ENCODE results near the gene TNIK. TPM values are rescaled to one million over a fixed set of nuclear protein-coding genes. Genes with fewer than 3 reads are reported as not detected.
"Not testable (repeated sequence)": the region's sequence is repeated elsewhere in the genome, so short reads cannot be mapped to it uniquely, and the experiment has no call there.

The TNIK gene
- total RNA-seq, 2 donors from 2014 or later = 96.4 to 98.9 TPM

GRCh38 chr3:171315919-171316318 is 144.3 kb downstream of the TNIK start:
- Mint-ChIP-seq H3K27me3 (no peaks in the 10 kb centered on the region), H3K4me1 (peaks cover 38% of the 10 kb centered on the region), H3K27ac (no peak overlapping the region), H3K4me3 (no peak overlapping the region), H3K36me3 (ENCODE audit: low read depth) (no peaks in the 10 kb centered on the region)
- DNase-seq = no peak
- no peak for ATAC-seq
- H3K9me3 ChIP-seq (ENCODE audit: control insufficient read depth, low read length, poor library complexity, severe bottlenecking) = no peaks in the 10 kb centered on the region

DNA sequence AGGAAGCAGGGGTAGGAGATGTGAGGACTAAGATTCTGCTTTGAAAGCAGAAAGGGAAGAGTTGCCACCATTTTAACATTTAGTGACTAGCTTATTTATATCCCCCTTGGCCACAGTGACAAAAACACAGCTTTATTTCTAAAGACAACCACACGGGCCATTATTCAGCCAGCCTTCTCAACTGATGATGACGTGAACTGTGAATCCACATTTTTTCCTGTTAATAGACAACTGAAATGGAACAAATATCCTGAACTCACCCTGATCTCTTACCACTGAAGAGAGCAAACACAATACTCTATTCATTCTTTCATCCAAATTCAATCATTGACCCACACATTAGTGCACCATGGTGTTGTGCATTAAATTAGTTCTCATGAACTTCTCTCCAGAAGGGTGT is 145.1 kb downstream of the TNIK start:
- Mint-ChIP-seq H3K4me1 (peaks cover 41% of the 10 kb centered on the region), H3K27me3 (no peaks in the 10 kb centered on the region)
- no peak for ATAC-seq

DNA sequence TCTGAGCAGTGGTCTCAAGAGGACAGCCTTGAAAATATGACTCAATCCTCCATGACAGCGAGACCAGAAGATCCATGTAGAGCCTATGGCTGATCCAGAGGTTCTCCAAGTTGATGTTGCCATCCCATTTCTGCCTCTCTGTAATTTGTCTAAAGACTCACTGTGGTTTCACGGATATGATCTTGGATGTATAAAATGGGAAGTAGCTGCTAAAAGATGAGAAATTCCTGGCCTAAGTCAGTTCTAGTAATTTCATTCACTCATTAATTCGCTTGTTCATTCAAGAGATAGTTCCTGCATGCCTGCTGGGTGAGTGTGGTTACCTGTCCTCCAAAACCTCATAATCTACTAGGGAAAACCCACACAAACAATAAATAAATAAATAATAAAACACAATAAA is 145.9 kb downstream of the TNIK start:
- ATAC-seq (no peak), DNase-seq (no peak)
- H3K9me3 ChIP-seq (ENCODE audit: control insufficient read depth, low read length, poor library complexity, severe bottlenecking) = no peaks in the 10 kb centered on the region
- H3K27ac Mint-ChIP-seq = peak overlapping the region; percentile 60
- H3K4me1 Mint-ChIP-seq = peaks cover 45% of the 10 kb centered on the region
- no peak overlapping the region for H3K4me3 Mint-ChIP-seq
- no peaks in the 10 kb centered on the region for H3K27me3 Mint-ChIP-seq
- no peaks in the 10 kb centered on the region for H3K36me3 Mint-ChIP-seq (ENCODE audit: low read depth)

More for the DNA sequence above, 145.1 kb downstream of the TNIK start:
- no peaks in the 10 kb centered on the region for H3K9me3 ChIP-seq (ENCODE audit: control insufficient read depth, low read length, poor library complexity, severe bottlenecking)
- DNase-seq = no peak
- no peak overlapping the region for H3K27ac Mint-ChIP-seq
- H3K4me3 Mint-ChIP-seq = no peak overlapping the region
- H3K36me3 Mint-ChIP-seq (ENCODE audit: low read depth) = no peaks in the 10 kb centered on the region

DNA sequence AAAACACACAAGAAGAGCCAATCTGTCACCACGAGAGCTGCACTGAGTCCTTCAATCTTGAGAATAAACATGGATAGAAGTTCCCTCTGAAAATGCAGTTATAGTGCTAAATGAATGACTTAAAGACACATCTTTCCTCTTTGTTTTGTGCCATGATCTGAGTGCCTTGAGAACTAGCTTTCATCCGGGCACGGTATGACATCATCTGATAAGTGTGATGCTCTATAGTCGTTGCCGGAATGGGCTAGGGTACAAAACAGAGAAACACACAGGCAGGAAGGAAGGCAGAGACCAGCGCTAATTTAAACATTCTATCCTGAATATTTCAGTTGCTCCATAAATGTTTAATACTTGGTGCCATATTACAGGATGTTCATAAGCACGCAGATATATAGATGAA is 146.5 kb downstream of the TNIK start:
- Mint-ChIP-seq H3K36me3 (ENCODE audit: low read depth) (no peaks in the 10 kb centered on the region), H3K4me3 (no peak overlapping the region), H3K4me1 (peaks cover 45% of the 10 kb centered on the region), H3K27me3 (no peaks in the 10 kb centered on the region), H3K27ac (peak overlapping the region; percentile 60)
- ATAC-seq = no peak
- H3K9me3 ChIP-seq (ENCODE audit: control insufficient read depth, low read length, poor library complexity, severe bottlenecking) = no peaks in the 10 kb centered on the region
- DNase-seq = no peak

DNA sequence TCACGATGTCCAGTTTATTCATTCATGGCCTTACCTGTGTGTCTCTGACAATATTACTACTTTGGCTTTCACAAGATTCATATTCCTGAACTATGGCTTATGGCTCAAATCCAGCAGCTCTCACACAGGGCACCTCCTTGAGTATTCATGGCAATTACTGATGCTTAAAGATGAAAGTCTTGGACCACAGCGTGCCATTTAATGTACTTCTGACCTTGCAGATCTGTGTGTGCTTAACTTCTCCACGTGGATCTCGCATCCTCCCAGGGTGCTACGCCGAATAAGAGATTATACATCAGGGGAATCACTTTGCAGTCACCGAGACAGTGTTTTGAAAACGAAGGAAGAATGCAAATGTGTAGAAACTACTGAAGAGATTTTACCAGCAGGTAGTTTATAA is 147.5 kb downstream of the TNIK start:
- no peaks in the 10 kb centered on the region for H3K36me3 Mint-ChIP-seq (ENCODE audit: low read depth)
- H3K4me1 Mint-ChIP-seq = peaks cover 45% of the 10 kb centered on the region
- no peaks in the 10 kb centered on the region for H3K27me3 Mint-ChIP-seq
- no peak for ATAC-seq
- H3K27ac Mint-ChIP-seq = peak overlapping the region; percentile 60
- no peak for DNase-seq
- no peaks in the 10 kb centered on the region for H3K9me3 ChIP-seq (ENCODE audit: control insufficient read depth, low read length, poor library complexity, severe bottlenecking)
- no peak overlapping the region for H3K4me3 Mint-ChIP-seq

- no peak overlapping the region for H3K27ac Mint-ChIP-seq
- ATAC-seq = no peak
Measured at GRCh38 chr3:171311784-171312183, 148.4 kb downstream of the TNIK start.

DNA sequence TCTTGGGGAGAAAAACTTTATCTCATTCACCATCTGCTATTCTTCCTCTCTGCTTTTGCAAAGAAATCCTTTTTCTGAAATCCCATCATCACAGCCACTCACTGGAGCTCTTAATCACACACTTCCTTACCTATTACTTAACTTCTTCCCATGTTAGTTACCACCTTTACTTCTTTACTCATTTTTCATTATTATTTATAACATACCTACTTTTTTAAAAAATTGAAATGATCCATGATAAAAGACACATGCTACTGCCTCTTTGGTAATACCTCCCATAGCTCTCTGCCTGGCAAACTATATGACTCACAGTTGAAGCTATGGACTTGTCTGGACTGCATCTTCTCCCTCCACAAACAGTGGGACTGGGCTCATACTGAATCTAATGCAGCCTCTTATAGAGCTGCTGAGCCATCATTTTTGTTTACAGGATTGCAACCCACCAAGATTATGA is 150.3 kb downstream of the TNIK start:
- H3K27me3 Mint-ChIP-seq = no peaks in the 10 kb centered on the region
- H3K9me3 ChIP-seq (ENCODE audit: control insufficient read depth, low read length, poor library complexity, severe bottlenecking) = no peaks in the 10 kb centered on the region
- H3K27ac Mint-ChIP-seq = peak overlapping the region; percentile 74
- no peak for DNase-seq
- no peak overlapping the region for H3K4me3 Mint-ChIP-seq
- peaks cover 40% of the 10 kb centered on the region for H3K4me1 Mint-ChIP-seq
- no peak for ATAC-seq
- H3K36me3 Mint-ChIP-seq (ENCODE audit: low read depth) = no peaks in the 10 kb centered on the region

More at GRCh38 chr3:171311784-171312183, 148.4 kb downstream of the TNIK start:
- H3K36me3 Mint-ChIP-seq (ENCODE audit: low read depth) = no peaks in the 10 kb centered on the region
- H3K9me3 ChIP-seq (ENCODE audit: control insufficient read depth, low read length, poor library complexity, severe bottlenecking) = no peaks in the 10 kb centered on the region
- H3K4me1 Mint-ChIP-seq = peaks cover 42% of the 10 kb centered on the region
- H3K4me3 Mint-ChIP-seq = no peak overlapping the region
- H3K27me3 Mint-ChIP-seq = no peaks in the 10 kb centered on the region
- no peak for DNase-seq

- Mint-ChIP-seq H3K27ac (no peak overlapping the region), H3K27me3 (no peaks in the 10 kb centered on the region), H3K4me3 (no peak overlapping the region), H3K36me3 (ENCODE audit: low read depth) (no peaks in the 10 kb centered on the region), H3K4me1 (peaks cover 40% of the 10 kb centered on the region)
- H3K9me3 ChIP-seq (ENCODE audit: control insufficient read depth, low read length, poor library complexity, severe bottlenecking) = no peaks in the 10 kb centered on the region
- DNase-seq (no peak), ATAC-seq (no peak)
Measured at GRCh38 chr3:171307988-171308387, 152.2 kb downstream of the TNIK start.

DNA sequence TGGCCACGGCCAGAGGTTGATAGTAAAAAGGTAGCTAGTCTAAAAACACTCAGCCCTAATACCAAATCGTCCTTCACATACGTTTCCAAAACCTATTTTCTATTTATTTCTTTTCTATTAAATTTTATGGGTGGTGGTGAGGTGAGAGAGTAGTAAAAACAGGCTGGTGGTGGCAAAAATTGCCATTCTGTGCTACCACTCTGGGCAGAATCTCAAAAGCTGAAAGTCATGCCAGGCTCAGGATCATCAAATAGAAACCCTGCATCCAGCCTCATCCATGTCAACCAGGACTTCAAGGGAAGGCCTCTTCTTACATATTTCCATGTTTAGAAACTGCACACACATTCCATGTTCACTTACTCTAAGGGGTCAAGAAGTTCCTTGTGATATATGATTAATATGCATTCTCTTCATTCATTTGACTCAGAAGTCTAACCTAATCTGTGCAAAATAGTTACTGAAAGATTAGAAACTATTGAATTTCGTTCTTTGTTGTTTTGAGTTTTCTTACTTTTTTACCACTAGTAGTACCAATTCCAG is 153.1 kb downstream of the TNIK start:
- Mint-ChIP-seq H3K27me3 (no peaks in the 10 kb centered on the region), H3K27ac (no peak overlapping the region), H3K4me3 (no peak overlapping the region), H3K36me3 (ENCODE audit: low read depth) (no peaks in the 10 kb centered on the region), H3K4me1 (peaks cover 36% of the 10 kb centered on the region)
- DNase-seq = no peak
- H3K9me3 ChIP-seq (ENCODE audit: control insufficient read depth, low read length, poor library complexity, severe bottlenecking) = no peaks in the 10 kb centered on the region
- ATAC-seq = no peak

DNA sequence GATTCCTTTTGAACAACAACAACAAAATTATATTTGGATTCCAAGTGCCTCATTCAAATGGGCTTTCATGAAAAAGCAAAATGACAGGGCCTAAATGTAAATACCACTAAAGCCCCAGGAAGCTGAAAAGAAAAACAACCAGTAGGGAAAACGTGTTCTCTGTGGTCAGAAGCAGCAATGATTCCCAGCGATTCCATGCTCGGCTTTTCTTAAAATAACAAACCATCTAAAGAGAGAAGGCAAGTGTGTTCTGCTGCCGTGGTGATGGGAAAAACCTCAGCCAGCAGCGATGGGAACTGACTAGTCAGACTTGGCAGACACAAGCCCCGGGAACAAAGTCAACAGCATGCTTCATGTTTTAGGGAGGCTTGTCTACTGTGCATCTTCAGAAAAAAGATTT is 153.6 kb downstream of the TNIK start:
- DNase-seq (no peak), ATAC-seq (no peak)
- no peaks in the 10 kb centered on the region for H3K36me3 Mint-ChIP-seq (ENCODE audit: low read depth)
- no peak overlapping the region for H3K4me3 Mint-ChIP-seq
- H3K27me3 Mint-ChIP-seq = no peaks in the 10 kb centered on the region
- H3K9me3 ChIP-seq (ENCODE audit: control insufficient read depth, low read length, poor library complexity, severe bottlenecking) = no peaks in the 10 kb centered on the region
- H3K4me1 Mint-ChIP-seq = peaks cover 36% of the 10 kb centered on the region
- no peak overlapping the region for H3K27ac Mint-ChIP-seq

DNA sequence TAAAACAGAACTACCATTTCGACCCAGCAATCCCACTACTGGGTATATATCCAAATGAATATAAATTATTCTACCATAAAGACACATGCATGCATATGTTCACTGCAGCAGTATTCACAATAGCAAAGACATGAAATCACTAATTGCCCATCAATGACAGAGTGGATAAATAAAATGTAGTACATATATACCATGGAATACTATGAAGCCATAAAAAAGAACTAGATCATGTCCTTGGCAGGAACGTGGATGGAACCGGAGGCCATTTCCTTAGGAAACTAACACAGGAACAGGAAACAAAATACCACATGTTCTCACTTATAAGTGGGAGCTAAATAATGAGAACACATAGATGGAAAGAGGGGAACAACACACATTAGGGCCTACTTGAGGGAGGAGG is 154.4 kb downstream of the TNIK start:
- H3K4me3 Mint-ChIP-seq; DNase-seq; H3K27ac Mint-ChIP-seq; H3K36me3 Mint-ChIP-seq (ENCODE audit: low read depth); H3K9me3 ChIP-seq (ENCODE audit: control insufficient read depth, low read length, poor library complexity, severe bottlenecking); ATAC-seq; H3K27me3 Mint-ChIP-seq: not testable (repeated sequence)
- peaks cover 33% of the 10 kb centered on the region for H3K4me1 Mint-ChIP-seq

DNA sequence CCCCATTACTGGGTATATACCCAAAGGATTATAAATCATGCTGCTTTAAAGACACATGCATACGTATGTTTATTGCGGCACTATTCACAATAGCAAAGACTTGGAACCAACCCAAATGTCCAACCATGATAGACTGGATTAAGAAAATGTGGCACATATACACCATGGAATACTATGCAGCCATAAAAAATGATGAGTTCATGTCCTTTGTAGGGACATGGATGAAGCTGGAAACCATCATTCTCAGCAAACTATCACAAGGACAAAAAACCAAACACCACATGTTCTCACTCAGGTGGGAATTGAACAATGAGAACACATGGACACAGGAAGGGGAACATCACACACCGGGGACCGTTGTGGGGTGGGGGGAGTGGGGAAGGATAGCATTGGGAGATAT is 155.7 kb downstream of the TNIK start:
- not testable (repeated sequence) for DNase-seq; H3K27ac Mint-ChIP-seq; H3K9me3 ChIP-seq (ENCODE audit: control insufficient read depth, low read length, poor library complexity, severe bottlenecking); H3K4me3 Mint-ChIP-seq; ATAC-seq; H3K36me3 Mint-ChIP-seq (ENCODE audit: low read depth); H3K27me3 Mint-ChIP-seq
- H3K4me1 Mint-ChIP-seq = peaks cover 33% of the 10 kb centered on the region

DNA sequence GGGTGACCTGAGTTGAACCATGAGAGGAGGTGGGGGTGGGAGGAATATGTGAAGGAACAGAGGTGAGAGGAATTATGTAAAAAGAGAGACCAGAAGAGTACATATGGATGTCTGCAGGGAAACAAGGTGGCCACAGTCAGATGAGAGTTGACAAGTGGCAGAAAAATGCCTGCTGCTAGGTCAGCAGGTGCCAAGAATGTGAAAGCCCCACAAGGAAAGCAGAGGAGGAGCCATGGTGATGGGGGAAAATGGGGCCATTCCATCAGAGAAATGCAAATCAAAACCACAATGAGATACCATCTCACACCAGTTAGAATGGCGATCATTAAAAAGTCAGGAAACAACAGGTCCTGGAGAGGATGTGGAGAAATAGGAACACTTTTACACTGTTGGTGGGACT is 156.2 kb downstream of the TNIK start:
- not testable (repeated sequence) for H3K27me3 Mint-ChIP-seq; H3K27ac Mint-ChIP-seq; ATAC-seq; DNase-seq; H3K9me3 ChIP-seq (ENCODE audit: control insufficient read depth, low read length, poor library complexity, severe bottlenecking); H3K4me3 Mint-ChIP-seq; H3K36me3 Mint-ChIP-seq (ENCODE audit: low read depth)
- H3K4me1 Mint-ChIP-seq = peaks cover 33% of the 10 kb centered on the region

DNA sequence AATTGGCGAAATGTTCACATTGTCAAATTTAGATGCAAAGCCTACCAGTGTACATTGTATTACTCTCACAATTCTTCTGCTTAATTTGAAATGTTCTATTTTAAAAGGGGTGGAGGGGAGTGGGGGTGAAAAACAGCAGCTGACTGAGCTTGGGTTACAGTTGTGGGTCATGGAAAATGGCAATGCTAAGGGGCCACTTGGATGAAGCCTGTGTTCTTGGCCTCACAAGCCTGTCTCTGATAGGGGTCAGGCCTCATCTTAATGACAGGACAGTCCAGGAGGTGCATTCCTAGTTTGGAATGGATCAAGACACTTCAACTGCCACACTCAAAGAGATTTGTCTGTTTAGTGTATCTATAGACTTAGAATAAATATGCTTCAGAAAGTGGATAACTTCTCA is 158.2 kb downstream of the TNIK start:
- H3K4me3 Mint-ChIP-seq = no peak overlapping the region
- peaks cover 2% of the 10 kb centered on the region for H3K36me3 Mint-ChIP-seq (ENCODE audit: low read depth)
- DNase-seq (no peak), ATAC-seq (no peak)
- no peak overlapping the region for H3K27ac Mint-ChIP-seq
- H3K9me3 ChIP-seq (ENCODE audit: control insufficient read depth, low read length, poor library complexity, severe bottlenecking) = no peaks in the 10 kb centered on the region
- H3K4me1 Mint-ChIP-seq = peaks cover 33% of the 10 kb centered on the region
- no peaks in the 10 kb centered on the region for H3K27me3 Mint-ChIP-seq

Measured in T-helper 17 cell (primary cell).